Kasumi-1 (cell line): ENCODE results near the gene CERKL.

Source experiments
- DNase-seq, 2 experiments: peaks; one replicate each; lab custom pipeline; 2025; lab: John Stamatoyannopoulos, UW

The CERKL gene

GRCh38 chr2:181576431-181576830 is 80.5 kb downstream of the CERKL start:
- DNase-seq: no peak

- DNase-seq: peak; percentile 86 to 87
Measured at GRCh38 chr2:181575650-181576025, 81.3 kb downstream of the CERKL start.

DNA sequence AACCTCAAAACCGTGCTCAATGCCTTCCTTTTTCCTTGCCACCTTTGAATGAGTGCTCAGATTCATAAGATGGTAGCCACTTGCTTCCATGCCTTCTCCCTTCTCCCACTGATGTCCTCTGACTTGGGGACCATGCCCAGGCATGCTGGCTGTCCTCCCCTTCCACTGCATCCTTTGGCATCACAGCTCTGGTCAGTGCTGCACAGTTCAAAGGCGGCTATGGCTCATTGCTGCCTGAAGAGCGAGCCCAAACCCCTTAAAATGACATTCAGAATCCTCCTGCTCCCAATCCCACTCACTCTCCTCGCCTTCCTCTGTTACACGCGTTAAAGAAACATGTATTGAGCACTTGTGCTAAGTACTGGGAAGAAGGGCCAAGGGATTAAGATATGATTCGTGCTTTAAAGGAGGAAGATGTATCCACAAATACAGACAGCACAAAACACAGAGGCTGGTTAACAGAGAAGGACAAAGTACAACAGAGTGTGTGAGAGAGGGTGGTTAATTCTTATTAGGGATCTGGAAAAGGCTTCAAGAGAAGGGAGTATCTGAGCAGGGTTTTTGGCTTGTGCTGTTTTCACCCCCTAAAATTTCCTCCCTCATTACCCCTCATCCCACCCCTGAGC is 81.8 kb downstream of the CERKL start:
- peak in 1 of 2 experiments; percentile 65 for DNase-seq

- no peak for DNase-seq
Measured at GRCh38 chr2:181574321-181574720, 82.6 kb downstream of the CERKL start.

DNA sequence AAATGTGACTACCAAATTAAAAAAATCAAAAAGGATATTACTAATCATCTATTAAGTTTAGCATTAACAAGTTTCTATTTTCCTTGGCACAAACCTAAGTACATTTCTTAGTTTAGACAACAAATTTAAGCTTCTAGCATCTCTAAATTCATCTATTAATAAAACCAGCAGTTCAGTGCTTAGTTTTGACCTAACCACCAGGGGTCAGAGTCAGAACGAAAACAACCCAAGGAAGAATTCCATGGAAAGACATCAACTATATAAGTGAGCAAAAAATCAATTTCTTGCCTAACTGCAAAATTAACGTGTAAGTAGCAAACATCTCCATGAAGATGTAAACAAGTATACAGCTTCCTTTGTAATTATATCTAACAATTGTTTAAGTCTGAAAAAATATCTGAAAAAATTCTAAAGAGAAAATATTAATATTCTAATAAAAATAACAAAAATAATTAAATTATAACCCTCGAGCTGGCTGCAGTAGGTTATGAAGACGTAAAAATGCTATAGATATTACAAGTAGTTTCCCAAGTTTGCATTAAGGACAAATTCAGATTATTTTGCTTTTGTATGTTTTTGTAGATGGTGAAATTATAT is 83.7 kb downstream of the CERKL start:
- DNase-seq: peak; percentile 76 to 80

GRCh38 chr2:181570833-181571661 is 85.9 kb downstream of the CERKL start:
- DNase-seq: peak; percentile 61 to 79

GRCh38 chr2:181570059-181570458 is 86.8 kb downstream of the CERKL start:
- no peak for DNase-seq

DNA sequence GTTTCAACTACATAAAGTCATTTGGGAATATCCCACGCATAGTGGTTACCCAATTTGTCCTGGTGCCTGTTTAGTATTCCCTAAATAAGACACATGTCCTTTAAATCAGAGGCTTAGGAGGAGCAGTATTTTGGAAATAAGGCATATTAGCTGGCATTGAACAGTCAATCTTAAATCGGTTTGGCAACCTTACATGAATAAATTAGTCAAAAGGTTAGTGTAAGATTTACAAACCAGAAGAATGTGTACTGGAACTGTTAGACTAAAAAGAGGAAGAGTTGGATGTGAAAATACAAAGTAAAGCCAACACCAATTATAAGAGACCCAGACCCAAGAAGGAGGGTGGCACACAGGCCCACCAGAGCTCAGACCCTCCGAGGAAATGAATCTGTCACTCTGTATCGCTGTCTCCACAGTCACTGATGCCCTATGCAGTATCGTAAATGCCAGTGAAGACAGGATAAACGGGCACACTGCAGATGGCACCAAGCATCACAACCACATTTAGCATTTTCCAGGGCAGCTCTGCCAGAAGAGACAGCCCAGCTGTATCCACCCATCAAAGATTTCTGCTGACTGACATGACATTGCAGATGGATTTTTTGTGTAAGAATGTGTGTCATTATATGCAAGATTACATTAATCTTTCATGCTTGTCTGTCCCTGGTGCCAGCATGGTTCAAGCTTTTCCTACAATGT is 90.4 kb downstream of the CERKL start:
- DNase-seq: no peak

DNA sequence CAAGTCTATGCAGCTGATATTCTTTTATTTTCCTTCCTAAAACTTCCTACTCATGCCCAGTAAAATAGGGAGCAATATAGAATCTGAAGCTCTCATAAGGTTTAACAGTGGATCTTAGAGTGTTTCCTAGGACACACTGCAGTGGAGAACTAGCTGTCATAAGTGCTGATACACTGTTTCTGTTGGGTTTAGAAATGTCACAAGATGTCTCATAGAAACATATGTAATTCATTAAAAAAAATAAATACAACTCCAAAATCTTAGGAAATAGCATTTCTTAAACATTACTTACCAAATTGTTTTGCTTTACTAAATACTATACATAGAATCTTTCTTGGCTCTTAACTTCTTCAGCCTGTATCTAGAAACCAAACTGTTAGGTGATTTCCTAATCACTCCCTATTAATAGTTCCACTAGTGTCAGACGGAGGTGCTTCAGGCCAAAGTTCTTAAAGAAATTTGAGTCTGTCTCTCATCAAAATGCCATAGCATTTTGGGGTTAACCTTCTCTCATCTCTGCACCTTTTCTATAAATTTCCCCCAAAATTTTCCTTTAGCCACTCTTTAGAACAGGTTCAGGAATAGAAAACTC is 93.7 kb downstream of the CERKL start:
- DNase-seq: no peak

DNA sequence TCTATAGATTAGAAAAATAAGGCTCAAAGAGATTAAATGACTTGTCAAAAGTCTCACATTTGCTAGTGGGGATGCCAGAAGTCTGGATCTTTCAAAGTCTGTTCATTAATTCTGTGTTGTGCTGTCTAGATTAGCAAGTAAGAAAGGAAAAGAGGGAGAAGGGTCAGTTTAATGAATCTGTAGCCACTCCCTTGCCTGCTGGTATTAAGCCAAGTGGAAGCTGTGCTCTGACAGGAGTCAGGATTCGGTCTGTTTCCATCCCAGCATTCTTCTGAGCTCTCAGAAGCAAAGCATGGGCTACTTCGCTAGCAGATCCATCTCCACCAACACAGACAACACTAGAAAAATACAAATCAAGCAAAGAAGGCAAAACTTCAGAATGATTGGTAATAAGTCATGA is 98.5 kb downstream of the CERKL start:
- no peak for DNase-seq

DNA sequence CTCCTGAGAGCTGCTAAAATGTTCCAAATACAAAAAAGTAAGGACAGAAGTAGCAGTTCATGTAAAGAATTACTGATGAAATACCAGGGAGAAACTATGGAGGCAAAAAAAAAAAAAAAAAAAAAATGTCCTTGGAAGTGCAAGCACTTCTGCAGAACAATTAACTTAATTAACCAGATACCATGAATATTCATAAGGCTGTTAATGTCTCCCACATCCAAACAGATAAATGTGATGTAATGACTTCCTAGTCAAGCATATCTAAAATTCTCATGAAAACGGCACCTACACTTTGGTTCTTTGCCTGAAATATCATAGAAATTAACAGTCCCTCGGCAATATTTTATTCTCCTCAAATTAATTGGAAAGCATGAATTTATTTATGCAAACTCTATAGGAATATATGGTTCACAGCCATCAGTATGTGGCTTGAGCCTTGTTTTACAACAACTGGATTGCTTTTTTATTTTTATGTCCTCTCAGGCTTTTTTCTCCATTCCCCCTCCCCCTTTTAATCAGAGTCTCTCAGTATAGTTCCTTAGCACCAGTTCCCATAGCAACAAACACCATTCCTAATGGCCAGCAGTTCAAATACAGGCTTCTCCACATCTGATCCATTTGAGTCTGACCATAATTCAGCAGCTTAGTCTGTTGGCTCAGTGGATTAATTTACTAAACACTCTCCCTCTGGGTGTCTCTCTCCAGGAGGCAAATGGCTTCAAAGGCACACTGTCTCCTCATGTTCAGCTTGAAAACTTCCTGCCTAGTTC is 102.7 kb downstream of the CERKL start:
- peak in 1 of 2 experiments; percentile 18 for DNase-seq

GRCh38 chr2:181553244-181553643 is 103.7 kb downstream of the CERKL start:
- DNase-seq: no peak

DNA sequence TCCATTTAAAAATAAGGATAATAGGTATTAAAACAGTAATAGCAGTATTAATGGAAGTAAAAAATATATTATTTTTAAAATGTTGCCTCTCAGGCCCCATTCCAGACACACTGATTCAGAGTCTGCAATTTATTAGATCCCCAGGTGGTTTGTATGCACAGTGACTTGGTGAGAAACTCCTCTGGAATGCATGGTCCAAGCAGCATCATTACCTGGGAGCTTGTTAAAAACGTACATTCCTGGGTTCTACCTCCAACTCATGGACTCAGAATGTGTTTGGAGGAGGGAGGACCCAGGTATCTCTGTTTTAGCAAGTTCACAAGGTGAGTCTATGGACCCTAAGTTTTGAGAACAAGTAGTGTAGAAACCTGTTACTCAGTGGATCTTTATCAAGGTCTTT is 104.1 kb downstream of the CERKL start:
- no peak for DNase-seq

DNA sequence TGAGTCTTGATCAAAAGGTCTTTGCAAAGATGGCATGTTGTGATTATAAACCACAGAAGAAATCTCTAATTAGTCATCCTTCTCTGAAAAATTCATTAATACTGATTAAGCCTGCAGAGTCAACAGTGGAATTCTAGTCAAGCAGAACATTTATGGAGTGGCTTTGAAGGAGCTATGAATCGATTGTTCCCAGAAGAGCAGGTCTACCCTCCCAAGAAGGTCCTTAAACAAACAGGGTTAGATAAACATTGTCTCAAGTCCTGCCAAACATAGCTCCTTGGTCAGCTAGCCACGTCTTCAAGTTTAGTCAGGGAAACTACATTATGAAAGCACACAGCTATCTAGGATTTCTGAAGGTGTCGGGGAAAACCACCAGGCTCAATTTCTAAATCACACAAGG is 110.8 kb downstream of the CERKL start:
- DNase-seq: no peak

- DNase-seq: no peak
Measured at GRCh38 chr2:181542170-181542569, 114.7 kb downstream of the CERKL start.

DNA sequence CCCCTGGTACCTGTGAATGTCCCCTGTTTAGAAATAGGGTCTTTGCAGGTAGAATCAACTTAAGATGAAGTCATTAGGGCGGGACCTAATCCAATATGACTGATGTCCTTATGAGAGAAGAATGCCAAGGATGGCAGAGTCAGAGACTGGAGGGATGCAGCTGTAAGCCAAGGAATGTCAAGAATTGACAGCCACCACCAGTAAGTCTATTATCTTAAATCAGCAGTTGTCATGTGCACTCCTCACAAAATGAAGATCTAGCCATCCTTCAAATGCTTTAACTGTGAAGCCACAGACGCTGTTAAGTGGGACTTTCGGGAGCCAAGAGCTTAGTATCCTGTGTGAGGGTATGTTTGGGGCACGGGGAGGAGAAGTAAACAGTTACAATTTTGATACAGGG is 116.5 kb downstream of the CERKL start:
- no peak for DNase-seq

- DNase-seq: no peak
Measured at GRCh38 chr2:181536730-181537129, 120.2 kb downstream of the CERKL start.

GRCh38 chr2:181528441-181528840 is 128.5 kb downstream of the CERKL start:
- no peak for DNase-seq

DNA sequence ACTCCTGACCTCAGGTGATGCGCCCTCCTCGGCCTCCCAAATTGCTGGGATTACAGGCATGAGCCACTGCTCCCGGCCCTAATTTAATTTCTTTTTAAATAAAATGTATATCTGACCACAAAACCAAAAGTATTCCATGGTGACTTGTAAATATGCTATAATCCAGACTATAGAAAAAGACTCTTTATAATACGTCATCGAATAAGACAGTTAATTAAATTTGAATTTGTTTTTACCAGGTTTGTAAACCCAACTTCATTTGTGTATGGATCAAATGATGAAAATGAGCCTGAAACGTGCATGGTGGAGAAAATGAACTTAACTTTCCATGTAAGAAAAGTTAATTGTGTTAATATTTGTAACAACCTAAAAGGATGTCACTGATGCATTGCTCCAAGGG is 129.8 kb downstream of the CERKL start:
- DNase-seq: no peak

GRCh38 chr2:181526014-181526413 is 130.9 kb downstream of the CERKL start:
- DNase-seq: no peak

DNA sequence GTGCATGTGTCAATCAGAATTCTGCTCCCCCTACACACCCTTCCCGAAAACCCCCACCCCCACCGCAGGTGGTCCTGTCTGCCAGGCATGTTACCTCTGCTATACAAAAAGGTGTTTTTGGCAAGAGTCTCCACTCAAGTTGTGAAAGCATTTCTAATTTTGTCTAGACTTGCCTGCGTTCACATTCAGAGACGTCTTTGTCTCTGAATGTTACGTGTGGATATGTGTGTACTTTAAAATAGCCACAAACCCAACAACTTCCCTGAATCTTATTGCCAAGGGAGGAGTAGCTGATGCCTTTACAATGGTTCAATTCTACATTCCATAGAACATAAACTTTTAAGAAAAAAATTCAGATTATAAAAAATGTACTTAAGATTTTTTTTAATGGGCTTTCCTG is 133.1 kb downstream of the CERKL start:
- no peak for DNase-seq
